DOHH2 (cell line): Measurements from ENCODE around the gene KIF5B.

ENCODE experiments used
- CTCF ChIP-seq: fragments of 200-600 bp; sonication (generic); IDR thresholded peaks from one replicate; pipeline ENCODE4 v1.5.1; 2014; ENCODE audit warnings: antibody characterized with exemption, mild to moderate bottlenecking, low read depth, low read length; ENCODE audit not compliant: poor library complexity, severe bottlenecking
- EZH2phosphoT487 ChIP-seq: fragments of 200-600 bp; sonication (generic); IDR thresholded peaks from 2 replicates; pipeline ENCODE4 v1.6.1; 2017; ENCODE audit warnings: borderline replicate concordance, mild to moderate bottlenecking, antibody characterized with exemption, low read length, moderate library complexity, mixed read lengths

GRCh38 chr10:32005050-32005449 lies 51.2 kb downstream of the KIF5B start:
- TF ChIP-seq CTCF, result peak; percentile 72
- TF ChIP-seq EZH2phosphoT487, result no peak
